Measurements from ENCODE around the gene CPEB4.

- TF ChIP-seq CTCF (IDR thresholded peaks at IDR 0.05; ENCODE audit: extremely low read depth in 1 of 2, insufficient read depth in 1 of 2, low read depth in 1 of 2, low read length in 2 of 2) = no peak
- TF ChIP-seq POLR2AphosphoS5 (IDR thresholded peaks at IDR 0.05; ENCODE audit: insufficient read depth, low read depth, low read length) = no peak
- TF ChIP-seq POLR2A (IDR thresholded peaks at IDR 0.05; ENCODE audit: low read depth, low read length) = no peak
- TF ChIP-seq MAX (IDR thresholded peaks at IDR 0.05; ENCODE audit: insufficient read depth, insufficient read length) = no peak
- no peak for TF ChIP-seq JUN (IDR thresholded peaks at IDR 0.05; ENCODE audit: borderline replicate concordance, insufficient read depth, insufficient read length, low read depth)
- no peak for TF ChIP-seq MYC (IDR thresholded peaks at IDR 0.05; ENCODE audit: low read depth, low read length)
- TF ChIP-seq EZH2 (IDR thresholded peaks at IDR 0.05; ENCODE audit: borderline replicate concordance, low read depth, low read length, severe bottlenecking) = no peak
- TF ChIP-seq FOS (IDR thresholded peaks at IDR 0.05; ENCODE audit: borderline replicate concordance, insufficient read depth, low read length) = no peak
- TF ChIP-seq GATA2 (IDR thresholded peaks at IDR 0.05; ENCODE audit: insufficient read depth, insufficient read length, low read depth, low read length) = no peak
These were observed 14.6 kb downstream of the CPEB4 start for GRCh38 chr5:173902743-173903142.

Data from endothelial cell of umbilical vein (primary cell).